OCI-LY7 (cell line): ENCODE data around the gene GTF2A2.

Source experiments
- EZH2phosphoT487 ChIP-seq: fragments of 200-600 bp; sonication (generic); IDR thresholded peaks from 2 replicates; pipeline ENCODE4 v1.6.1; 2018; ENCODE audit warnings: low read depth, borderline replicate concordance, mild to moderate bottlenecking, mixed run types, antibody characterized with exemption, low read length, moderate library complexity, mixed read lengths
- TF ChIP-seq, protein P1 (sequence below): fragments of 200-600 bp; sonication (generic); conservative IDR thresholded peaks from 2 replicates; pipeline ENCODE4 v1.5.1; 2014; ENCODE audit warnings: mild to moderate bottlenecking, antibody characterized with exemption, low read length, moderate library complexity, mixed read lengths

DNA sequence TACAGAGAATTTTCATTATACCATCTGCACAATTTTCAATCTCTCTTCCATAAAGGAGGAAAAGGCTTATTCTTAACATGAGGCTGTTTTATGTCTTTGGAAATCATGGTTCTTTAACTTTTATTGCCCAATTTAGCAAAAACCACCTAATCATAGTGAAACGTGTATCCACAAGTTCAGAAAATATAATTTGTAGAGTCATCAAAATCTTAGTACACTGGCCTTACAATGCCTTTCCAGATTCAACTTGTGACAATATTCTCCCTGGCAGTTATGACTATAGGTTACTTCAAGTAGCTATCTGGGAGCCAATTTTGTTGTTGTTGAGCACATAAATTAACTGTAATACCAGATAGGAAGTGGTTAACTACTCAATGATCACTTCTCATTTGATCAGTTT lies 20.9 kb upstream of the GTF2A2 start:
- TF ChIP-seq, protein P1, sequence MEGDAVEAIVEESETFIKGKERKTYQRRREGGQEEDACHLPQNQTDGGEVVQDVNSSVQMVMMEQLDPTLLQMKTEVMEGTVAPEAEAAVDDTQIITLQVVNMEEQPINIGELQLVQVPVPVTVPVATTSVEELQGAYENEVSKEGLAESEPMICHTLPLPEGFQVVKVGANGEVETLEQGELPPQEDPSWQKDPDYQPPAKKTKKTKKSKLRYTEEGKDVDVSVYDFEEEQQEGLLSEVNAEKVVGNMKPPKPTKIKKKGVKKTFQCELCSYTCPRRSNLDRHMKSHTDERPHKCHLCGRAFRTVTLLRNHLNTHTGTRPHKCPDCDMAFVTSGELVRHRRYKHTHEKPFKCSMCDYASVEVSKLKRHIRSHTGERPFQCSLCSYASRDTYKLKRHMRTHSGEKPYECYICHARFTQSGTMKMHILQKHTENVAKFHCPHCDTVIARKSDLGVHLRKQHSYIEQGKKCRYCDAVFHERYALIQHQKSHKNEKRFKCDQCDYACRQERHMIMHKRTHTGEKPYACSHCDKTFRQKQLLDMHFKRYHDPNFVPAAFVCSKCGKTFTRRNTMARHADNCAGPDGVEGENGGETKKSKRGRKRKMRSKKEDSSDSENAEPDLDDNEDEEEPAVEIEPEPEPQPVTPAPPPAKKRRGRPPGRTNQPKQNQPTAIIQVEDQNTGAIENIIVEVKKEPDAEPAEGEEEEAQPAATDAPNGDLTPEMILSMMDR: no peak
- no peak for TF ChIP-seq EZH2phosphoT487
